GF-D8 (cell line): ENCODE data around the gene MEIS2.

Experiments
- DNase-seq: peaks from one replicate; lab custom pipeline; 2025; lab: John Stamatoyannopoulos, UW

The MEIS2 gene

DNA sequence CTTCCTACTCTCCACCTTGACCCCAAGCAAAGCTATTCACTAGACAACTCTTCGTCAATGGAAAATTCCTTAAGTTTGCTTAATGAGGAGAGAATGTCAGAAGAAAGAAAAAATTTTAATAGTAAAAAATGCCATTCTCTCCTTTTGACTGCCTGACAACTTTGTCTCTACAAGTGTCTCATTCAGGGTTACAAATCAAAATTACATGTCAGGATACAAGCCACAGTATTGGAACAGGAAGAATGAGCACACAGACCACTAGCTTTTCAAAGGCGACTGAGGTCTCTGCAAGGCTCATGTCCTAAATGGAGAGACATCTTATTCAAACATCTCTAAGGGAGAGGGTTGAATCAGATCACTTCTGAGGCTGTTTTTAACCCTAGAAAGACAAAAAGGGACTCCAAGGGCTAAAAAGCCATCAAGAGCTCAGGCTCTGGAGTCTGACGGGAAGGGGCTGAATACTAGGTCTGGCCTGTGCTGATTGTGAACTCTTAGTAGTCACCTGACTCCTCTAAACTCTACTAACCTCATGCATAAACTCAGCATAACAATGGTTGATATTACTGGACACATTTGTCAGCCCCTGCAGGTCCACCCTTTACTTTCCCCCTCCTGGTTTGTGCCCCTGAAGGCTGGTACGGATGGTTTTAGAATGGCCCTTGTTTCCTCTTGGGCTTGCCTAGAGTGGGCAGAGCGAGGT is 12.8 kb upstream of the MEIS2 start:
- no peak for DNase-seq

DNA sequence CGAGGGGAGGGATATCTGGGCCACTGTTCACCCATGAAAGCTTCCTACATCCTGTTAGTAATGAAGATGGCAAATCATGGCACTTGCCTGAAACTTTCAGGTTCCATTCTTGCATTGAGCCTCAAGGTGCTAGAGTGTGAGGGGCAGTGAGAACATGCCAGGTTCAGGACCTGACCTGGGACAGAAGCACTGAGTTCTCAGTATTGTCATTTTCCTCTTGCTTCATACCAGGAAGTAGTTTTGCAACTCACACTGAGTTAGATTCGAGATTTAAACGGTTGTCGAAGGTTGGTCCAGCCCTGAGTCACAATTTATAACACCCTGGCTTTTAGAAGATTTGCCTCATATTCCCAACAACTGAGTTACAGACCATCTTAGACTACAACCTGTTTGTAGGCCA is 11.8 kb upstream of the MEIS2 start:
- DNase-seq: no peak

DNA sequence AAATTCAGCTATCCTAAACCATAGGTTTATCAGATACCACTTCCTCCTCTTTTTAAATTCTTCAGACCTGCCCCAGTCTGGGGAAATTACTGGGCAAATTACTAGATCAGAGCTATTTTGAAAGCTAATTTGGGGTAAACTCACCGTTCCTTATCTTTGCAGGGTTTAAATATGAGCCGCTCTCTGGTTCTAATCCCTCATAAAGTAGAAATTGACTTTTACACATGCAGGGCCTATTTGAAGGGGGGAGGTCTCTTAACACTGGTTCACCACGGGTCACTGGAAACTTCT is 11.0 kb upstream of the MEIS2 start:
- no peak for DNase-seq

- DNase-seq: no peak
Observed at GRCh38 chr15:37109872-37110572, 9.7 kb upstream of the MEIS2 start.

GRCh38 chr15:37109168-37109871 is 9.0 kb upstream of the MEIS2 start:
- no peak for DNase-seq

DNA sequence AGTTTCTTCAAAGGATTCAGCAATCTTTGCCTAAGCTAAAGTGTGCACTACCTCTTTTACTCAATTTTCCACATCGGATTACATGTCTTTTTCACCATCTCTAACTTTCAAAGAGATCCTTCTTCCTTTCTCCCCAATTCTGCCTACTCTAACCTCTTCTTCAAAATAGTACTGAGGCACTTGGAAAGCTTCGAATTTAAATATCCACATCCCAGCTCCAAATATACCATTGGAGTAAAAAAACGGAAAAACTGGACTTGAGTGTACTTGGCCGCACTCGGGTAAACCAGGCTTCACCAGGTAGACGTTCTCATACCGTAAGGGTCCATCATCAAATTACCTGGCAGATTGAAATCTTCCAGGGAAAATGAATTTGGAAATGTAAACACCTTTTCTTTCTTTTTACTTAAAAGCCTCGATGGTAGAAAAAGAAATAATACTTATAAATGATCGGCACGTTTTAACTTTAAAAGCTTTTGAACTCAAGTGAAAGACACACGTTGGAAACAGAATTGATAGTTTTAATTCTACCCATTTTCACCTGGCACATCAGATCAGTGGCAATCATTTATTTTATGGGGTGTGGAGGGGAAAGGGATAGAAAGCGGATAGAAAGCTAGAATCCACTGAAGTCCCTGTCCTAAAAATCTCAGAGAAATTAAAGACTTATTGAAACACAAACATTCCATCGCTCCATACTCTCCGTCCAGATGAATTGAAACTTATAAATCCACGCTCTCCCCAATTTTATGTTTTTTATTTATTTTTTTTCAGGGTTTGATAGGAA is 8.2 kb upstream of the MEIS2 start:
- no peak for DNase-seq

- no peak for DNase-seq
Observed at GRCh38 chr15:37107744-37108380, 7.5 kb upstream of the MEIS2 start.

GRCh38 chr15:37107071-37107743 is 6.9 kb upstream of the MEIS2 start:
- no peak for DNase-seq

- DNase-seq: no peak
Observed at GRCh38 chr15:37106490-37107001, 6.2 kb upstream of the MEIS2 start.

DNA sequence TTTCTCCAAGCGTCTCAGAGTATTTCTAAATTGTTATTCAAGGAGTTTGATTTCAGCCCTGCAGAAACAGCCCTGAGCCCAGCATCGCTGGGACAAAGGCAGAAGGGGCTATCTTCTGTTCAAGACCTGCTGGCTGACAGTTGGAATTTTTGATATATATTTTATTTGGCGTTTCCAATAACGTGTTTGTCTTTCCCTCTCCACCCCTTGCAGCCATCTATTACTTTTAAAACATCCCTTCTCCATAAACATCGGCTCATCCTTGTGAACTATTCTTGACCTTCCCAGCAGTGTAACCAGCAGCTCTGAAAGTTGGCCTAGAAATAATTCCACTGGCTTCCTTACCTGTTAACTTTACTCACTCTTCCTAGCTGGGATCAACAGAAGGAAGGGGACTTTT is 5.5 kb upstream of the MEIS2 start:
- no peak for DNase-seq

DNA sequence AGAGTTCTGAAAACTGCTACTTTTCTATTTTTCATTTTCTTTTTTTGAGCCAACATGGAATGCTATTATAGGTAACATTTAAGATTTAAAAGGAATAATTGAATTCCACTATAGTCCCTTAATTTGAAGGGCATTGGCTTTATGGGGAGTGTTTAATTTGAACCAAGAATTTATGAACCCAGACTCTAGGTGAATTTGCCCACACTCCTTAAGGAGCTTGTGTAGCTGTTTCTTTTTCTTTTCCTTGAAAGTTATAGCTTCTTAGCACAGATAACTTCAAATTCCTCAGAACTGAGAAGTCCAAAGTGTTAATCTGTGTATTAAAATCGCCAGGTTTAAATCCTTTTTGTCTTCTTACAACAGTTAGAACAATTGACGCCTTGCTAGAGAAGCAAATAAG is 4.7 kb upstream of the MEIS2 start:
- no peak for DNase-seq

DNA sequence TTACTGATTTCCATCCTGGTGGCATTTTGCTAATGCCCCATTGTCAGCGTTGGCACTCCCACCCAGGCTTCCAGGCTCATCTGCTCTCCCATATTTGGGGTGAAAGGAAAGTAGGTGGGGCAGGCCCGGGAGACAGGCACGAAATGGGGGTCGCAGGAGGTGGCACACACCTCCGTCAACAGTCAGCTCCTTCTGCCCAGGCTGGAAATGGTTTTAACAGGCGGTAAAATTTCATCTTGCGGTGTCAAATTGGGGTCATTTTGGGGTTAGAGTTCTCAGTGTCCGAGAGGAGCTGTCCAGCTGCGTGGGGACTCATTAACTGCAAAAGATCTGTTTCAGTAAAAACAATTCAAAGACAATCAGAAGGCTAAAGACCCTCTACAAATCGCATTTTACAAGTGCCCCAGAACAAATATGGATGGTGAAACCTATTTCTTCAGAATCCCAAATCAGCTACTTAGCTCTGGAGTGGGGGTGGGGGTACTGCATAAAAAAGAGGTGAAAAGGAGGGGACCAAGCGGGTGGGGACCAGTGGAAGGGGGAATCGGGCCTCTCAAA is 4.2 kb upstream of the MEIS2 start:
- no peak for DNase-seq

GRCh38 chr15:37103475-37104423 is 3.4 kb upstream of the MEIS2 start:
- DNase-seq: no peak

- DNase-seq: no peak
Observed at GRCh38 chr15:37103163-37103435, 2.8 kb upstream of the MEIS2 start.

DNA sequence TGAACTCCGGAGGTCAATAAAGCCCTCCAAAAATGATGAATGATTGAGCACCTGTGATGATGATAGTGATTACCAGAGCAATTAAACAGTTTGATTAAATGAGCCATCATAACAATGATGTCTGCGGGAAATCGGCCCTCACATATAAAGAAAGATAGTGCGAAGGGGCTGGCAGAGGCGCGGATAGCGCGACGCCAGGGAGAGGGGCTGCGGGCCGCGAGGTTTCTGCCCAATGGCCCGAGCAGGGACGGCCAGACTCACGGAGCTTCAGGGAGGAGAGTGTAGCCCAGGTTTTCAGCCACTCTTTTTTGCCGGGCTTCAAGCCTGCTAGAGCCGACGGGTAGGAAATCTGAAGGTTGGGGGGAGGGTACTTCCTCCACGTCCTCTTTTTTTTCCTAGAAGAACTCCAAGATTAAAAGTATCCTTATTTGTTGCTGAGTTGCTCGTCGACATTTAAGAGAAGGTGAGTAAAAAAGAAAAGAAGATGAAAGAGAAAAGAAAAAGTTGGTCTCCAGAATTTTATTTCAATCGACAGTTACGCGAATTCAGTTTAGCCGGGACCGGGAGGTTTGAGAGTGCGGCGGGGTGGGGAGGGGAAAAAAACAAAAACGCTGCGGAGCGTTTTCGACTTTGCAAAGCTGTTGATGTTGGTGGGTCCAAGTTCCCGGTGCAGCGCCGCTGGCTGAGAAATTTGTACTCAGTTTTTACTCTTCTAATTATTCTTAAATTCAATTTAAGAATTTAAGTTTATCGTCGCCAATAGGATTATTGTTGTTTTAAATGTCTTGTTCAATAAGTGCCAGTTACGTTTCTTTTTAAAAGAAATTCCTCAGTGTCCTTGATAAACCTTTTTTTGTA is 2.2 kb upstream of the MEIS2 start:
- no peak for DNase-seq

DNA sequence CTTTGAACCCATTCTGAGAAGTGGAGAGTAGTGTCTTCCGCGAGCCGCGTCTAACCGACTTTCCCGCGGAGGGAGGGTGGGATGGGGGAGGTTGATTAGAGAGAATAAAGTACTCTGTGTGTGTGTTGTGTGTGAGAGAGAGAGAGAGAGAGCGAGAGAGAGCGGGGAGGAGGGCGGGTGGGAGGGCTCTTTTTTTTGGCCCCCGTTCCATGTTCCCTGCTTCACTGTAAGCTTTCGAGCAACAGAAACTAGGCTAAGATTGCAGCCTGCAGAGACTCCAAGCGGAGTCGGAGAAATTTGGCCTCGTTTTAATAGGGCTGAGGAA is 1.6 kb upstream of the MEIS2 start:
- DNase-seq: no peak

GRCh38 chr15:37100966-37101215 is 542 bp upstream of the MEIS2 start:
- DNase-seq: no peak

DNA sequence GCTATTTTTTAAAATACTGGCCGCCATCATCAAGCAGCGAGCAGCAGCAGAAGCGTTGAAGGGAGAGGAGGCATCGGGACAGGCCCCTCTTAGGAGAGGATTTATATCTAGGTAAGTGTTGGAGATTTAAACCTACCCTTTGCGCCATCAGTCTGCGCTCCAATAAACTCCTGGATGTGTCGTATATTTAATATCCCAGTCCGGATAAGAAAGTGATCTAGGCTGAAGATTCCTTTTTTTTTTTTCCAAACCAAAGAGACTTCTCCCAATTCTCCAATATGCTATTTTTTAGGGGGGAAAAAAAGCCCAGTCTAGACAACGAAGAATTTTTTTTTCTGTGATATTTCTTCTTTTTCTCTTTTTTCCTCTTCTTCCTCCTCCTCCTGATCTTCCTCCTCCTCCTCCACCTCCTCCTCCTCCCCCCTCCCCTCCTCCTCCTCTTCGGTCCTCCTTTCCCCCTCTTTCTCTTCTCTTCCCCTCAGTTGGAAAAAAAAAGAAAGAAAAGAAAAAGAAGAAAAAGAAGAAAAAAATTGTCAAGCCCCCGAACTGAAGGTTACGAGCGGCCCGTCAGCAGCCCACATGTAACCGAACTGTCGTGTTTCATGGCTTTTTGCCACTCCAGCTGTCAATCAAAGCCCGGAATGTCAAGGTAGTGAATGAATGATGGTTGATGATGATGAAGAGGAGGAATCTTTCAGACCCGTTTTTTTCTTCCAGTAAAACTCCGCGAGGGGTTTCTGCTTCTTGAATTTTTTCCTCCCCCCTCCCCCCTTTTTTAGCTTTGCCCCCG is 835 bp downstream of the MEIS2 start:
- no peak for DNase-seq
